GM18909 (cell line): ENCODE results near the gene TRIM58.

ENCODE experiments used
- ATAC-seq: cut with Tn5 transposase; IDR thresholded peaks from one replicate; pipeline ENCODE4 v1.9.1; 2021; ENCODE audit warnings: mild to moderate bottlenecking; ENCODE audit not compliant: unreplicated experiment, poor library complexity

TRIM58 gene, protein sequence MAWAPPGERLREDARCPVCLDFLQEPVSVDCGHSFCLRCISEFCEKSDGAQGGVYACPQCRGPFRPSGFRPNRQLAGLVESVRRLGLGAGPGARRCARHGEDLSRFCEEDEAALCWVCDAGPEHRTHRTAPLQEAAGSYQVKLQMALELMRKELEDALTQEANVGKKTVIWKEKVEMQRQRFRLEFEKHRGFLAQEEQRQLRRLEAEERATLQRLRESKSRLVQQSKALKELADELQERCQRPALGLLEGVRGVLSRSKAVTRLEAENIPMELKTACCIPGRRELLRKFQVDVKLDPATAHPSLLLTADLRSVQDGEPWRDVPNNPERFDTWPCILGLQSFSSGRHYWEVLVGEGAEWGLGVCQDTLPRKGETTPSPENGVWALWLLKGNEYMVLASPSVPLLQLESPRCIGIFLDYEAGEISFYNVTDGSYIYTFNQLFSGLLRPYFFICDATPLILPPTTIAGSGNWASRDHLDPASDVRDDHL

DNA sequence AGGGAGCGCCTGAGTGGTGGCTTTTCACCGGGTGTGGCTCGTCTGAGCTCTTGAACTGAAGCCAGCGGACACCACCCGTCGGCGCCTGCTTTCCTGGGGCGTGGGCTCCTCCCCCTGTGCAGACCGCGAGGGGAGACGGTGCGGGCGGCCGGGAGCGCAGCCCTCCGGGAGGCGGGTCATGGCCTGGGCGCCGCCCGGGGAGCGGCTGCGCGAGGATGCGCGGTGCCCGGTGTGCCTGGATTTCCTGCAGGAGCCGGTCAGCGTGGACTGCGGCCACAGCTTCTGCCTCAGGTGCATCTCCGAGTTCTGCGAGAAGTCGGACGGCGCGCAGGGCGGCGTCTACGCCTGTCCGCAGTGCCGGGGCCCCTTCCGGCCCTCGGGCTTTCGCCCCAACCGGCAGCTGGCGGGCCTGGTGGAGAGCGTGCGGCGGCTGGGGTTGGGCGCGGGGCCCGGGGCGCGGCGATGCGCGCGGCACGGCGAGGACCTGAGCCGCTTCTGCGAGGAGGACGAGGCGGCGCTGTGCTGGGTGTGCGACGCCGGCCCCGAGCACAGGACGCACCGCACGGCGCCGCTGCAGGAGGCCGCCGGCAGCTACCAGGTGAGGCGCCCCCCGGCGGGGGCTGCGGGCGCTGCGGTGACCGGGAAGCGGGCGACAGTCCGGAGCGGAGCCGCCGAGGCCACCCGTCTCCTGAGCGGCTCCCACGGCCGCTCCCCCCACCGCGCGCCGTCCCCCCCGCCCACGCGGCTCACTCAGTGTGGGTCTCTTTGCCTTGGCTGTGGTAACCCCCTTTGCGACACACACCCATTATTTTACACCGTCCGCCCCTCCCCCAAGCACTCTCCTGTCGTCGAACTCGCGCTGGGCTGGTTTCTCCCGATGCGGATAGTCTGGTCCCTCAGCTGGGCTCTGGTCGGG, at the start of gene TRIM58:
Gene TRIM58 (plus strand): TSS at position 119 of the 916 bp plus-strand sequence. CDS start 60 bp downstream, at position 179.
- peak; percentile 67 for ATAC-seq

DNA sequence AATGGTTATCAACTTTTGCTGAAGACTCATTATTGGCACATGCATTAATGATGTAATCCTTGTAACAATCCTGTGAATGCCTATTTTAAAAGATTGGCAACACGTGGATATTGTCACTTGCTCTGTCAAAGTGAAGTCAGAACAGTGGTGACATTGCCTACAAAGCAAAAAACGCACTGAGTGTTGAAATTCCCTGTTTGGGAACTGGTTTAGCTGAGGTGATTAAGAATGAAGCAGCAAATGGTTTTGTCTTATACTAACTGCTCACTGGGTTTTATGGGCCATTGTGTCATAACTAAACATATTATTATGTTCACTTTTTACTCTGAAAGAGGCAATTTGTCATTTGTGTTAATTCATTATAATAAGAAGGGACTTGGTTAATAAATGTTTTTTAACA, 44.4 kb upstream of the TRIM58 start:
- ATAC-seq: no peak

DNA sequence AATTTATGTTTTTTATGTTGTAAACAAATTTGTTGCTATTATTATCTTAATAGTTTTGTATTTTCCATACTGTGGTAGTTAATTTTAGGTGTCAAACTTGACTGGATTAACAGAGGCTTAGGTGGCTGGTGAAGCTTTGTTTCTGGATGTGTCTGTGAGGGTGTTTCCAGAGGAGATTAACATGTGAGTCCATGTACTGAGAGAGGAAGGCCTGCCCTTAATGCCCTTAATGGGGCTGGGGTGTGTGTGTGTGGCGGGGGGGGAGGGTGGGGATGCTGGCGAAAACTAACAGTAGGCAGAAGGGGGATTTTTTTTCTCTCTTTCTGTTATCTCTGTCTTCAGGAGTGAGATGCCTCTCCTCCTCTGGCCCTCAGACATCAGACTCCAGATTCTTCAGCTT, 34.9 kb upstream of the TRIM58 start:
- no peak for ATAC-seq

DNA sequence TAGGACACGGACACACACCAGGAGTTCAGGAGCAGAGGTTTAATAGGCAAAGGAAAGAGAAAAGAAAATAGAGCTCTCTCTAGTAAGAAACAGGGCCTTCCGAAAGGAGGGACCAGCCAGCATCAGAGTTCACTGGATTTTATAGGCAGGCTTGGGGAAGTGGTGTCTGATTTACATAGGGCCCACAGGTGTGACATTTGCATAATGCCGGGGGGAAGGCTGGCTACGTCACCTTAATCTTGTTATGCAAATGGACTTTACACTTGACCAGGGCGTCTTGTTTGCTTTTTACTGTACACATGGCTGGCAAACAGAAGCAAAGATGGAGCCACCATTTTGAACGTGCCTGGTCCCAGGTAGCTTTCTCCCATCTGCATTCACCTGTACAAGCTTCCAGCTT, 33.0 kb upstream of the TRIM58 start, which contains the start of gene OR14A16:
Gene OR14A16 (minus strand): TSS at position 97 of the 400 bp plus-strand sequence. CDS start 8,390 bp downstream, outside the sequence.
- no peak for ATAC-seq

DNA sequence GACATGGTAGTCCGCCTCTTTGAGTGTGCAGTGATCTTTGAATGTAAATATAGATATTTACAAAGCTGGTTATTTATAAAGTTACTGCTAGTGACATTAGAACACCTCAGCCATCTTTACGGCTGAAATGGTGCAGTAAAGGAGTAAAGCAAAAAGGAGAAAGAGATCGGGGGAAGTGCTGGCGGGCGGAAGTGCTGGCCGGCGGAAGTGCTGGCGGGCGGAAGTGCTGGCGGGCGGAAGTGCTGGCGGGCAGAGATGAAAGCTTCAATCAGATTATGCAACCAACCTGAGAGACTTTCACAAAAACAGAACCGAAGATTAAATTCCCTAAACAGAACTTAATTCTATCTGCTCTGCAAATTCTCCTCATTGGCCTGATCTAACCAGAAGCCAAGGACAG, 31.6 kb upstream of the TRIM58 start:
- ATAC-seq: no peak

DNA sequence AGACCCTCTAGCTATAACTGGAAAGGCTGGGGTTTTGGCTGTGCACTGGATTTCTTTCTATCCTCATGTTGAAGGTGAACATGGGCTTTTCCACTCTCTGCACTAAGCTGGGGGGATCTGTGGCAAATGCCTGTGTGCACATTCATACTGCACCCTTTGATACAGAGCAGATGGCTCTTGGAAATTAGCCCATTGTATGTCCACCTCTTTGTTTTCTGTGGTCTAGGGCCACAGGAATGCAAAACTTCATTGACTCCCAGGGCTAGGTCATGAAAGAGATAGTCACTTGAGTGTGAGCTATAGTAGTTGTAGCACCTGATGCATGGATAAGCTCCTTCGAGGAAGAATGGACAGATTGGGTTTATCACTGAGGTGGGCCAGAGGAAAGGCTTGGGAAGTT, 27.3 kb upstream of the TRIM58 start:
- no peak for ATAC-seq

DNA sequence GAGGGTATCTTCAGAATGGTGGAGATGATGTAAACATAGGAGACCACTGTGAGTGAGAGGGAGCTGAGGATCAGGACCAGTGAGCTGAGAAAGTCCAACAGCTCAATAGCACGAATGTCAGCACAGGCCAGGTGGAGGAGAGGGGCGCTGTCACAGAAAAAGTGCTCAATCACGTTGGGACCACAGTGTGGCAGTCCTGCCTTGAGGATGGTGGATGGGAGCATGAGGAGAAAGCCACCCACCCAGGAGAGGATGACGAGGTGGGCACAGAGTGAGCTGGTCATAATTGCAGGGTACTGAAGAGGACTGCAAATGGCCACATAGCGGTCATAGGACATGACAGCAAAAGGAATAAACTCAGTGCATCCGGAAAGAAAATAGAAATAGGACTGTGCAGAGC, 23.4 kb upstream of the TRIM58 start:
- no peak for ATAC-seq

DNA sequence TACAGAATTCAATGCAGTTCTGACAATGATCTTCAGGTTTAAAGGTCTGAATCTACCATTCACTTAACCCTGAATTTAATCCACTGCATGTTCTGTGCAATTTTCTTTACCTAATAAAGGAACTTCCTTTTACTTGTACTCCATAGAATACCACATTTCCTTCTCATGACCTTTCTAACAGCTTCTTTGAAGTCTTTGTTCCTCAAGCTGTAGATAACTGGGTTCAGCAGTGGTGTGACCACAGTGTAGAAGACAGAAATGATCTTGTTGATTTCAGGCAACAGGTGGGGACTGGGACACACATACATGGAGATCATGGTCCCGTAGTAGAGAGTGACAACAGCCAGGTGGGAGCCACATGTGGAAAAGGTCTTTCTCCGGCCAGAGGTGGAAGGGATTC, 16.2 kb upstream of the TRIM58 start:
- no peak for ATAC-seq

DNA sequence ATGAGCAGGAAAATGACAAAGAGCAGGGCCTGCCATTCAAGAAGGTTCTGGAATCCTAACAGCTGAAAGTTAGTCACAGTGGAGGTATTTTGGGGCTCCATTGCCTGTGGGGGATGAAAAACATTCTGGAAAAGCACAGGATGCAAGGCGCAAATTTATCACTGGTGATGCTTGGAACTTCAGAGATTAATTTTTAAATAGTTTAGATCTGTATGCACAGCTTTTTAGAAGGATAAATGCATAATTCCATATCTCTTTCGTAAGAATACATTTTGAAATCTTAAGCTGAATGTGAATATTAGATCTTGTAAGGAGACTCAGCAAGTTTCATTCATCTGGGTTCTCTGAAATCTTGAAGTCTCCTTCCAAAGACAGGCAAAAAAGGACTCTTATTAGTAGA, 15.2 kb upstream of the TRIM58 start, which contains the start of gene OR11L1:
Gene OR11L1 (minus strand): TSS at position 101 of the 400 bp plus-strand sequence. CDS start 0 bp downstream, at position 101.
- ATAC-seq: no peak

DNA sequence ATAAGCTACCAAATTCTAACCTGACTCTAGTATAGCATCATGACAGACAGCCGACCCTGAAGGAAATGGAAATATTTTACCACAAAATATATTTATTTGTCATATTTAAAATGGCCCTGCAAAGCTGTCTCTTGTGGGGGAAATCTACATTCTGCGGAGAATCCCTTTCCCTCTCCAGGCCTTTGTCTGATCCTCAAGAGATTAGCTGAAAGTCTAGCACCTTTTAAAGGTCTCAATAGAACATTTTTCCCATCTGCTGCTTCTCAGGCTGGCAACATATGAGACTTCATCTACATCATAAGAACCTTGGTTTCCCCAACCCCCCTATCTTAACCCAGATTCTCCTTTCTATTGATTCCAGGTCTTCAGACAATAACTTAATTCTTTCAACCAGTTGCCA, 13.6 kb upstream of the TRIM58 start:
- ATAC-seq: no peak

DNA sequence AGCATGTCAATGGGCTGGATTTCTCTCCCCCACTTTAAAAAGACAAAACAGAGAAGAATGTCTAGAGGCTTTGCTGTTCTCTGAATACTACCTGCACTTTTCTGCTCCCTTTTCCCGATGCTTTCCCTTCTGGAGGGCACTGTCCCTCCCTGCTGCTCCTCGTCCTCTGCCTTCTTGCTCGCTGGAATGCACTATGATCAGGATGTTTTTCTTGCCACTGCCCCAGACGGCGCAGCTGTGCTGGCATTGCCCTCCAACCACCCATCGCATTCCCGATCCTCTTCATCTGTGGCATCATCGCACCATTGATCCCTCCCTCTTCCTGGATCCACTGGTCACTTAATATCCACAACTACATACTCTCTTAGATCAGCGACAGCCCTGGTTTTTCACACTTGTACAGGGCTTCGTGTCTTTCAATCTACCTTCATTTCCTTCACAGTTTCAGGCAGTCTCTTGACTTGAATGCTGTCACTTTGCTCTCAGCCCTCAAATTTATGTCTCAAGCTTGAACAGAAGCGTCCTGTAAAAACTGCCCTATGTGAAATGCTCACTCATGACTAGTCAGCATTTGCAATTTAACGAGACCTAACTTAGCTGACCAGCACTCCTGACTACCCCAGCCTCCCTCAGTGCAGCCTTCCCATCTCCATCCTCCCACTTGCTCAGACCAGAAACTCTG, 11.8 kb upstream of the TRIM58 start:
- no peak for ATAC-seq

DNA sequence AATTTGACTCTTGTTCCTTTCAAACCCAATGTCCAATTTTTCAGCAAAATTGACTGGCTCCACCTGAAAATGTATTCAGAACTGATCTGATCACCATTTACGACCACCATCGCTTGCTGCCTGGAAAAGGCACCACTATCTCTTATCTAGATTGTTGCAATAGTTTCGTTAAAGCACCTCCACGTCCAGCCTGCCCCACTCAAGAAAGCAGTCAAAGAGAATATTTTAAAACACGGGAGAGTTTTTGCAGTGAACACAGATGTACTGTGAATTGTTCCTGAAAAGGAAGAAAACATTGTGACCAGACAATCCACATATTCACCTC, 11.3 kb upstream of the TRIM58 start:
- no peak for ATAC-seq

DNA sequence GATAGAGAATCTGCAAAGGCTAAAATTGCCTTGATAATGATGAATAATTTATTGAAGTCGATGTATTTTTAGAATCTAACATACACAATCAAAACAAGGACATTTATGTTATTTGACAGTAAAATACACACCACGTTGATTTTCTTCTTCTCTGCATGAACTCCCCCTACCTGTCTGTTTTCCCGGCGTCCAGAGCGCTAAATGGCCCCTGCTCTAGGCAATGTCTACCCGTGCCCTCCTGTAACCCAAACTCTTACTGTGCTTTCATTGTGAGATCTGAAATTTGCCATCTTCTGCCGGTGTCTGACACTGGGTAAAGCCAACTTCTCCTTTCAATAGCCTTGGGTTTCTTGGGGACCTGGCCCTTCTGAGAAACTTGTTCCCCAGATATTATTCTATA, 8.6 kb upstream of the TRIM58 start:
- ATAC-seq: no peak

DNA sequence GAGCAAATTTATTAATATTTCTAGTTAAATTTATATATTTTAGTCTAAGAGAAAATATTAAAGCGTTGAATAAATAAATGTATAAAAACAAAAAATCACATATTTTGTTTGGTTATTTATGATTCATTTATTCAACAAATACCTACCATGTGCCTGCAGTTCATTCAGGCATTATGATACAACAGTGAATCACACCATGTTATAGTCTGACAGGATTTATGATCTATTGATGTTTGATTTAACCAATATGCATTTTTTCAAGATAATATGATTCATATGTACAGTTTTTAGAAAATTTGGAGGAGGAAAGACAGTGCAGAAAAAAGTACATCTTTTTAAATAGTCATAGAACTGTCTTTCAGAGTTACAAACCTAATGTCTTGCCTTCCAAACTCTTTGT, 7.4 kb upstream of the TRIM58 start:
- no peak for ATAC-seq

DNA sequence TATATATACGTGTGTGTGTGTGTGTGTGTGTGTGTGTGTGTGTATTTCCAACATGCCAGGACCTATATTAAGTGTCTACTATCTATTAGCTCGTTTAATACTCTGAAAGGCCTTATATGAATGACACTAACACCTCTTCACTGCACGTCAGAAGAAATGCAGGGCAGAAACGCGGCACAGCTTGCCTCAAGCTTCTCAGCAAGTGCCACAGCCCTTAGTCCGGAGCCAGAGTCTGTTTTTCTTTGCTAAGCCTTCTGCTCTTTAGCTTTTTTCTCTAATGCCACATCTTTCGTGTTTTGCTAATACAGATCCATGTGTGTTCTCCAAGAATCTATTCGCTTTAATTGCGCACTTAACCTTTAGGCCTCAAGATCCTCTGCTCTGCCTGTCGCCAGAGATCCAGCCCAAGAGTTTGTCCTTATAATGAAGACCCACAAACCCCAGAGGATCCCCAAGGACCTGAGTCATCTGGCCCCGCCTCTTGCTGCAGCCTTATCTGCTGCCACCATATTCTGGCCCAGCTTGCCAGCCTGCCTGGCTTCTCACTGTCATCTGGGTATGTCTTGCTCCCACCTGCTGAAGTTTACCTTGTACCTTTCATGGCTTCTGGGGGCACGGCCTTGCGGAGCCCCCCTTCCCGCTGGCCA, 2.0 kb upstream of the TRIM58 start:
- no peak for ATAC-seq

DNA sequence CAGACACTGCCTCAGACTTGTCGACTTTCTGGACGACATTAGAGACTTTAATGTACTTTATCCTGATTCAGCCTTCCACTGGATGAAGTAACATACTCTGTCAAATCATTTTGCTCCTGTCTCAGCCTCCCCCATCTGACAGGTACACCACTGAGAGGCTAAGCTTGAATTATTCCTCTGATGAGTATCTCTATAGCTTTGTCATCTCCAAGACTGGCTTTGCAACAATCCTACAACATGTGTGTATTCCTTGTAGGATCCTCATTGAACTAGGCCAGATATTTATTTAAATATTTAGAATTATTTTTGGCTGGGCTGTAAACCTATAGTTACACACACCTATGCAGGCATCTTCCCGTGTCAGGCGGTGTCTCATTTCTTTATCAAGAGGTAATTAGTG, 1.1 kb upstream of the TRIM58 start:
- no peak for ATAC-seq

DNA sequence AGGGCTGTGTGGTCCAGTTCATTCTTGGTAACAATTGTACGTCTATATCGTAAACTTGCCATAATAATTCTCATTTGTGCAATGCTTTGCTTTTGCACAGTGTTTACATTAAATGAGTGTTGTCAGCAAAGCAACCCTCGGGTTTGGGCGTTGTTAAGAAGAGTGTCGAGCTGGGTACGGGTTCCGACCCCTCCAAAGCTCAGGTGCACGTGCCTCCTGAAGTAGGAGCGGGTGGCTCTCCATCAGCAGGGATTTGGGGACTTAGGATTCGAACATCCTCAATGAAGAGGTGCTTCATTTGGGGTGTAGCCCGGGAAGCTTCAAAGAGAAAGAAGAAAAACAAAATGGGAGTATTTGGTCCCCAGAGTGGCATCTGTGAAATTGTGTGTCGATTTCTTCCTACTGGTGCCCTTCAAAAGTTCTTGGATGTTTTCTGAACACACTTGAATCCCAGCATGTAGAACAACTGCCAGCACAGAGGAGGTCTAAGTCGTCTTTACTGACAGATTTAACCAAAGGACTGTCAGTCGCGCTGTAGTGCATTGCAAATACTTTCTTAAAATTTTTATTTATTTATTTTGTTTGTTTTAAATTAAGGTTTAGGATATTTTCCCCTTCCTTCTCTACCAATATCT, 1.1 kb downstream of the TRIM58 start:
- no peak for ATAC-seq

DNA sequence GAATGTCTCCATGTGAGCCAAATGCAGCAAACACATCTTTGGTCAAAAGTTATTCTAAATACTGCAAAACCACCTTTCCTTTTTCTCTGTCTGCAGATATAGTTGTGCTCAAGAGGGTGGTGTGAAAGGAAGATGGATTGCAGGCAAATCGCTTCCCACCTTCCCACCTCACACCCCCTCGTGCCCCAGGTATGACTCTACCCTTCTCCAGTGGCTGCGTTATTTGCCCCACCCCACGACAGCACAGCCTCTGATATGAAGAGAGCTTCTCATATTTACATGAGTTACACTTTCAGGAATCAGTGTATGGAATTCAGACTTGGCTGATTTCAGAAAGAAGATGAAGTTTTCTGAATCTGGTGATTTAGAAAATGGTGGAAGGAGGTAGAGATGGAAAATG, 5.8 kb downstream of the TRIM58 start:
- no peak for ATAC-seq

DNA sequence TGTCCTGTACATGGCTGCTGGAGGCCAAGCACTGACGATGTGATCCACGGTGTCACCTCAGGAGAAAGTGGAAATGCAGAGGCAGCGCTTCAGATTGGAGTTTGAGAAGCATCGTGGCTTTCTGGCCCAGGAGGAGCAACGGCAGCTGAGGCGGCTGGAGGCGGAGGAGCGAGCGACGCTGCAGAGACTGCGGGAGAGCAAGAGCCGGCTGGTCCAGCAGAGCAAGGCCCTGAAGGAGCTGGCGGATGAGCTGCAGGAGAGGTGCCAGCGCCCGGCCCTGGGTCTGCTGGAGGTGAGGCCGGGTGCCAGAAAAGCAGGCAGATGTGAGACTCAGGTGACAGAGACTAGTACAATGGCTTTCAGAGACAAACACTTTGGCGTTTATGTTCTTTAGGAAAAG, 7.7 kb downstream of the TRIM58 start:
- ATAC-seq: no peak

DNA sequence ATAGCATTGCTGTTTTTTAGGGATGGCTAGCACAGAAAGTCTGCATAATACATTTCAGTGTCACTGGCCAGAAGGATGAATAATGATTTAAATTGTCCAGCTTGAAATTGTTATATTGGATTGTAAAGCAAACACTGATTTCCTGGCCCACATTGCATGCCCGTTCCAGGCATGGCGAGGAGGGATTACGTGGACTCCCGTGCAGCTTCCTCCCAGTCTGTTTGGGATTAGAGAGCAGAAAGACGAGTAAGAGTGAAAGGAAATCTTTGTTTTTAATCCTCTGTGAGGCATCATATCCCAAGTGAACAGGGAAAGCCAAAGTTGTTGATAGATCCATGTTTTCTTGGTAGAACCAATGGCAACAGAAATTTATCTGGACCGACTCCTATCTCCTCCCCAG, 8.4 kb downstream of the TRIM58 start:
- no peak for ATAC-seq
